ENCODE results near the gene GANAB. TPM values are rescaled to one million over a fixed set of nuclear protein-coding genes. Genes with fewer than 3 reads are reported as not detected.

The GANAB gene
- total RNA-seq, 4 donors from 2014 or later: 131 to 146 (median 140) TPM

GRCh38 chr11:62599901-62600300 is 46.5 kb downstream of the GANAB start:
- TF ChIP-seq POLR2A (IDR thresholded peaks at IDR 0.05) (no peak), CTCF (IDR thresholded peaks at IDR 0.05) (no peak)
- Histone ChIP-seq H3K27ac (peak overlapping the region; percentile 63 to 99 (median 96)), H3K27me3 (no peaks in the 10 kb centered on the region), H3K4me3 (peak overlapping the region in 3 of 4 donors; percentile 76 to 97 (median 96)), H3K4me1 (peaks cover 6 to 36% (median 13%) of the 10 kb centered on the region in 4 donors), H3K36me3 (peaks cover 0 to 40% (median 0%) of the 10 kb centered on the region in 3 donors), H3K9me3 (no peaks in the 10 kb centered on the region)
- no peak for DNase-seq

- H3K36me3 ChIP-seq: peaks cover 0 to 48% (median 0%) of the 10 kb centered on the region in 3 donors
- peak; percentile 86 to 97 (median 91) for DNase-seq
- H3K27ac ChIP-seq: peak overlapping the region; percentile 63 to 99 (median 96)
- TF ChIP-seq POLR2A (IDR thresholded peaks at IDR 0.05): no peak
- no peak for TF ChIP-seq CTCF (IDR thresholded peaks at IDR 0.05)
- H3K27me3 ChIP-seq: no peaks in the 10 kb centered on the region
- H3K9me3 ChIP-seq: no peaks in the 10 kb centered on the region
- peaks cover 6 to 36% (median 13%) of the 10 kb centered on the region in 4 donors for H3K4me1 ChIP-seq
- H3K4me3 ChIP-seq: peak overlapping the region in 2 of 4 donors; percentile 76 to 96
These were observed 47.2 kb downstream of the GANAB start for GRCh38 chr11:62599069-62599696.

GRCh38 chr11:62595124-62595523 is 51.3 kb downstream of the GANAB start:
- Histone ChIP-seq H3K36me3 (peaks cover 0 to 54% (median 0%) of the 10 kb centered on the region in 3 donors), H3K4me3 (no peak overlapping the region), H3K27ac (no peak overlapping the region), H3K27me3 (no peaks in the 10 kb centered on the region), H3K9me3 (no peaks in the 10 kb centered on the region), H3K4me1 (peaks cover 4 to 42% (median 16%) of the 10 kb centered on the region in 4 donors)
- TF ChIP-seq CTCF (IDR thresholded peaks at IDR 0.05) (no peak), POLR2A (IDR thresholded peaks at IDR 0.05) (no peak)
- no peak for DNase-seq

GRCh38 chr11:62593434-62594044 is 52.9 kb downstream of the GANAB start:
- Histone ChIP-seq H3K4me3 (no peak overlapping the region), H3K27ac (peak overlapping the region in 2 of 4 donors; percentile 6 to 9), H3K9me3 (no peaks in the 10 kb centered on the region), H3K36me3 (peaks cover 0 to 54% (median 0%) of the 10 kb centered on the region in 3 donors), H3K4me1 (peaks cover 0 to 29% (median 10%) of the 10 kb centered on the region in 4 donors), H3K27me3 (no peaks in the 10 kb centered on the region)
- peak in 5 of 6 experiments; percentile 47 to 69 (median 63) for TF ChIP-seq CTCF (IDR thresholded peaks at IDR 0.05)
- no peak for TF ChIP-seq POLR2A (IDR thresholded peaks at IDR 0.05)
- DNase-seq: peak; percentile 85 to 93 (median 86)

- peaks cover 0 to 25% (median 10%) of the 10 kb centered on the region in 4 donors for H3K4me1 ChIP-seq
- H3K27ac ChIP-seq: peak overlapping the region; percentile 93 to 96 (median 94)
- H3K9me3 ChIP-seq: no peaks in the 10 kb centered on the region
- TF ChIP-seq POLR2A (IDR thresholded peaks at IDR 0.05) (no peak), CTCF (IDR thresholded peaks at IDR 0.05) (no peak)
- no peaks in the 10 kb centered on the region for H3K27me3 ChIP-seq
- H3K4me3 ChIP-seq: no peak overlapping the region
- no peak for DNase-seq
- peaks cover 0 to 54% (median 0%) of the 10 kb centered on the region in 3 donors for H3K36me3 ChIP-seq
These were observed 53.4 kb downstream of the GANAB start for GRCh38 chr11:62592989-62593421.
